Activated CD8-positive, alpha-beta T cell treated with anti-CD3 and anti-CD28 coated beads, Interleukin-2, amount 10 ng/mL, durations not matched to agents 7 days and 5 days (primary cell): Measurements from ENCODE around the gene EIF3I. TPM values are rescaled to one million over a fixed set of nuclear protein-coding genes. Genes with fewer than 3 reads are reported as not detected.
A peak's percentile ranks its signal among the peaks of the same experiment; 100 is the strongest.

Source experiments
- ATAC-seq: fragments of 150-1000 bp; cut with Tn5 transposase; one replicate; pipeline ENCODE4 v1.10.0; 2021; ENCODE audit warnings: moderate library complexity
- CTCF ChIA-PET: fragments of 350-600 bp; sonication (Branson Sonifier 250); formaldehyde crosslinking; loops from one replicate; lab custom pipeline; 2021; ENCODE audit warnings: antibody characterized with exemption; lab: Charles Lee
- POLR2A ChIA-PET: fragments of 350-600 bp; sonication (Branson Sonifier 250); formaldehyde crosslinking; loops from one replicate; lab custom pipeline; 2021; ENCODE audit warnings: antibody characterized with exemption; lab: Charles Lee
- DNase-seq: peaks from one replicate; pipeline ENCODE4 v3.0.0-alpha.2; 2020
- H3K27ac Mint-ChIP-seq: one replicate; pipeline ENCODE4 v1.8.0; 2021; ENCODE audit warnings: mild to moderate bottlenecking, mixed read lengths
- H3K27me3 Mint-ChIP-seq: one replicate; pipeline ENCODE4 v1.8.0; 2021; ENCODE audit warnings: low read depth, mixed read lengths
- H3K36me3 Mint-ChIP-seq: one replicate; pipeline ENCODE4 v1.8.0; 2021; ENCODE audit warnings: low read depth, mixed read lengths
- H3K4me1 Mint-ChIP-seq: one replicate; pipeline ENCODE4 v1.8.0; 2021; ENCODE audit warnings: low read depth, mixed read lengths
- H3K4me3 Mint-ChIP-seq: one replicate; pipeline ENCODE4 v1.8.0; 2021; ENCODE audit warnings: mild to moderate bottlenecking, mixed read lengths
- H3K9me3 Mint-ChIP-seq: one replicate; pipeline ENCODE4 v1.8.0; 2022; ENCODE audit warnings: mixed read lengths; ENCODE audit not compliant: insufficient read depth
- total RNA-seq, 2 experiments: library from RNA; stranded (reverse); gene quantifications; one replicate each; pipeline ENCODE4 v1.2.3, GENCODE V29; 2021

EIF3I gene
- total RNA-seq, 2 experiments from 2014 or later = 194 to 196 TPM

GRCh38 chr1:32234792-32235191 lies 12.6 kb downstream of the EIF3I start:
- peaks cover 14% of the 10 kb centered on the region for H3K36me3 Mint-ChIP-seq
- H3K4me1 Mint-ChIP-seq = no peaks in the 10 kb centered on the region
- ChIA-PET CTCF (interaction anchor here (2.6 kb wide), 1 partner anchor 14 kb away, joined by 15 read pairs; no protein-coding TSS in a partner anchor), POLR2A (interaction anchor here (1.1 to 1.2 kb wide), 2 partner anchors 16 to 101 kb away, joined by 3 to 4 read pairs; partner anchors contain the start of genes LCK and MARCKSL1)
- no peak for DNase-seq
- H3K27me3 Mint-ChIP-seq = no peaks in the 10 kb centered on the region
- H3K27ac Mint-ChIP-seq = no peak overlapping the region
- no peak for ATAC-seq
- no peaks in the 10 kb centered on the region for H3K9me3 Mint-ChIP-seq
- H3K4me3 Mint-ChIP-seq = no peak overlapping the region

DNA sequence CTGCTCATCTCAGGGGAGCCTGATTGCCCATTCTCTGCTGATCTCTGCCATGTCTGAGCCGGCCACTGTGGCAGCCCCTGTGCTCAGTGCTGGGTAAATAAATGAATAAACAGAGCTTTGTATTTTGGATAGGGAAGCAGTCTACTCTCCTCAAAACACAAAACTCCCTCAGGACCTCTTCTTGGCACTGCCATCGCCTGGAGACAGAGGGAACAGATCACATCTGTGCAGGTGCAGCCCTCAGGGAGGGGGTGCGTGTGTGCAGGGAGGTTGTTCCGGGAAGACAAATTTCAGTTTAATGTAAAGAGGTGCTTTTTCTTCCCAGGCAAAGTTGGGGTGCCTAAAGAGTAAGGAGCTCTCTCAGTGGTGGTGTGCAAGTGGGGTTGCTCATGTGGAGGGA lies 17.1 kb downstream of the EIF3I start:
- Mint-ChIP-seq H3K9me3 (no peaks in the 10 kb centered on the region), H3K27ac (no peak overlapping the region), H3K4me1 (peaks cover 28% of the 10 kb centered on the region), H3K27me3 (no peaks in the 10 kb centered on the region), H3K4me3 (peak overlapping the region; percentile 82), H3K36me3 (peaks cover 2% of the 10 kb centered on the region)
- ATAC-seq (no peak), DNase-seq (no peak)
- ChIA-PET CTCF (interaction anchor here (0.6 to 4.4 kb wide), 5 partner anchors 11 to 23 kb away, joined by 3 to 66 read pairs (median 8); partner anchors contain the start of gene LCK), POLR2A (interaction anchor here (0.5 to 6.3 kb wide), 4 partner anchors 10 to 24 kb away, joined by 3 to 71 read pairs (median 8); partner anchors contain the start of genes EIF3I, LCK and TMEM234)

- CTCF ChIA-PET = interaction anchor here (0.6 to 4.4 kb wide), 6 partner anchors 11 to 82 kb away, joined by 3 to 66 read pairs (median 9); partner anchors contain the start of gene LCK
- H3K36me3 Mint-ChIP-seq = peaks cover 2% of the 10 kb centered on the region
- no peaks in the 10 kb centered on the region for H3K27me3 Mint-ChIP-seq
- ATAC-seq = no peak
- peaks cover 28% of the 10 kb centered on the region for H3K4me1 Mint-ChIP-seq
- H3K9me3 Mint-ChIP-seq = no peaks in the 10 kb centered on the region
- DNase-seq = no peak
- POLR2A ChIA-PET = interaction anchor here (0.5 to 6.3 kb wide), 7 partner anchors 10 to 151 kb away, joined by 3 to 71 read pairs (median 3); partner anchors contain the start of genes EIF3I, LCK and TMEM234
- H3K27ac Mint-ChIP-seq = no peak overlapping the region
- peak overlapping the region; percentile 82 for H3K4me3 Mint-ChIP-seq
Observed at GRCh38 chr1:32239790-32240139, 17.6 kb downstream of the EIF3I start.

- H3K27me3 Mint-ChIP-seq = no peaks in the 10 kb centered on the region
- POLR2A ChIA-PET = interaction anchor here (0.5 to 6.3 kb wide), 12 partner anchors 9 to 151 kb away, joined by 3 to 71 read pairs (median 3); partner anchors contain the start of genes EIF3I, HDAC1, LCK and MARCKSL1
- peak; percentile 76 for ATAC-seq
- CTCF ChIA-PET = interaction anchor here (0.6 to 4.4 kb wide), 11 partner anchors 10 to 82 kb away, joined by 3 to 66 read pairs (median 6); partner anchors contain the start of genes HDAC1 and LCK
- peaks cover 28% of the 10 kb centered on the region for H3K4me1 Mint-ChIP-seq
- peaks cover 2% of the 10 kb centered on the region for H3K36me3 Mint-ChIP-seq
- no peaks in the 10 kb centered on the region for H3K9me3 Mint-ChIP-seq
- peak overlapping the region; percentile 82 for H3K4me3 Mint-ChIP-seq
- DNase-seq = peak; percentile 62
- peak overlapping the region; percentile 72 for H3K27ac Mint-ChIP-seq
Observed at GRCh38 chr1:32240140-32240951, 18.1 kb downstream of the EIF3I start.

GRCh38 chr1:32241001-32241763 lies 19.0 kb downstream of the EIF3I start:
- peak overlapping the region; percentile 82 for H3K4me3 Mint-ChIP-seq
- no peaks in the 10 kb centered on the region for H3K9me3 Mint-ChIP-seq
- peaks cover 30% of the 10 kb centered on the region for H3K4me1 Mint-ChIP-seq
- peaks cover under 1% of the 10 kb centered on the region for H3K36me3 Mint-ChIP-seq
- peak; percentile 77 for ATAC-seq
- peak overlapping the region; percentile 72 for H3K27ac Mint-ChIP-seq
- CTCF ChIA-PET = interaction anchor here (0.5 to 4.4 kb wide), 11 partner anchors 9 to 132 kb away, joined by 3 to 66 read pairs (median 6); partner anchors contain the start of genes HDAC1 and LCK
- DNase-seq = peak; percentile 50
- POLR2A ChIA-PET = interaction anchor here (0.8 to 6.3 kb wide), 9 partner anchors 9 to 95 kb away, joined by 3 to 71 read pairs (median 3); partner anchors contain the start of genes EIF3I, HDAC1, LCK and MARCKSL1
- H3K27me3 Mint-ChIP-seq = no peaks in the 10 kb centered on the region

- DNase-seq = no peak
- ATAC-seq = no peak
- POLR2A ChIA-PET = interaction anchor here (0.8 to 6.3 kb wide), 2 partner anchors 7 to 16 kb away, joined by 4 to 71 read pairs; partner anchors contain the start of gene LCK
- Mint-ChIP-seq H3K4me1 (peaks cover 42% of the 10 kb centered on the region), H3K9me3 (no peaks in the 10 kb centered on the region), H3K27me3 (no peaks in the 10 kb centered on the region), H3K4me3 (peak overlapping the region; percentile 3), H3K36me3 (no peaks in the 10 kb centered on the region), H3K27ac (peak overlapping the region; percentile 39)
- CTCF ChIA-PET = interaction anchor here (0.8 to 4.0 kb wide), 3 partner anchors 19 to 130 kb away, joined by 3 to 32 read pairs (median 3); no protein-coding TSS in a partner anchor
Observed at GRCh38 chr1:32242341-32242851, 20.2 kb downstream of the EIF3I start.

DNA sequence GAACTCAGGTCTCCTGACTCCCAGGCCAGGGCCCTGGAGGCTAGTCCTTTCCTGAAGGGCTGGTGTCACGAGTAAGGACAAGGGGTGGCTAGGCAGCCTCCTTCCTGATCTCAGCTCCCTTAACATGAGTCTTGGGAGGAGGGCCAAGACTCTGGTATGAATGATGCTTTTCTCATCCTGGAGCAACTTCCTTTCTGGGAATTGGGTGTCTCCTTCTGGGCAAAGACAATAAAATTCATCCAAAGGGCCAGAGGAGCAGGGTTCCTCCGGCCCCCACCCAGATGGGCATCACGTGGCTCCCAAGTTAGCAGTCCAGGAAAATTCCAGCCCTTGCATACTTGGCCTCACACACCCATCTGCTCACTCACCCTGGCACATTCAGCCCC lies 24.7 kb downstream of the EIF3I start, which contains the start of gene FAM167B:
Gene FAM167B (plus strand): TSS at position 335 of the 386 bp plus-strand sequence. CDS start 200 bp downstream, outside the sequence.
- no peak for ATAC-seq
- Mint-ChIP-seq H3K4me1 (peaks cover 57% of the 10 kb centered on the region), H3K27me3 (no peaks in the 10 kb centered on the region), H3K36me3 (peaks cover 10% of the 10 kb centered on the region), H3K4me3 (peak within 1 kb of the TSS; percentile 63), H3K27ac (peak within 1 kb of the TSS; percentile 95), H3K9me3 (no peaks in the 10 kb centered on the region)
- ChIA-PET CTCF (interaction anchor here (0.7 to 4.9 kb wide), 11 partner anchors 9 to 136 kb away, joined by 3 to 58 read pairs (median 9); partner anchors contain the start of genes EIF3I, HDAC1 and TMEM234), POLR2A (interaction anchor here (1.7 kb wide), 1 partner anchor 67 kb away, joined by 4 read pairs; the partner anchor contains the start of gene TXLNA)
- no peak for DNase-seq

DNA sequence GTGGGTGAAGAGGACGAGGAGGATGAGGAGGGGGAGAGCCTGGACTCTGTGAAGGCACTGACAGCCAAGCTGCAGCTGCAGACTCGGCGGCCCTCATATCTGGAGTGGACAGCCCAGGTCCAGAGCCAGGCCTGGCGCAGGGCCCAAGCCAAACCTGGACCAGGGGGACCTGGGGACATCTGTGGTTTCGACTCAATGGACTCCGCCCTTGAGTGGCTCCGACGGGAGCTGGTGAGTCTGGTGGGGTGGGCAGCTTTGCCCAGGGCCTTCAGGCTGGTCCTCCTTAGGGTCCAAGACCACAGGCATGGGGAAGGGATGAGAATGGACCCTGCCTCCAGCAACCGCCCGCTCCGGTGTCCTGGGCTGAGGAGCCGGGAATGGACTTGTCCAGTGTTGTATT lies 25.2 kb downstream of the EIF3I start:
- no peaks in the 10 kb centered on the region for H3K9me3 Mint-ChIP-seq
- H3K36me3 Mint-ChIP-seq = peaks cover 16% of the 10 kb centered on the region
- H3K4me1 Mint-ChIP-seq = peaks cover 54% of the 10 kb centered on the region
- peak overlapping the region; percentile 95 for H3K27ac Mint-ChIP-seq
- DNase-seq (no peak), ATAC-seq (no peak)
- CTCF ChIA-PET = interaction anchor here (1.0 to 6.1 kb wide), 22 partner anchors 8 to 115 kb away, joined by 3 to 66 read pairs (median 10); partner anchors contain the start of genes CCDC28B, EIF3I, HDAC1 and IQCC
- H3K27me3 Mint-ChIP-seq = no peaks in the 10 kb centered on the region
- POLR2A ChIA-PET = interaction anchor here (0.6 to 2.2 kb wide), 3 partner anchors 50 to 404 kb away, joined by 3 to 7 read pairs (median 4); partner anchors contain the start of genes RBBP4 and TXLNA
- peak overlapping the region; percentile 63 for H3K4me3 Mint-ChIP-seq

GRCh38 chr1:32247983-32248889 lies 26.0 kb downstream of the EIF3I start:
- peak overlapping the region; percentile 95 for H3K27ac Mint-ChIP-seq
- CTCF ChIA-PET = interaction anchor here (0.6 to 6.1 kb wide), 37 partner anchors 7 to 317 kb away, joined by 3 to 66 read pairs (median 7); partner anchors contain the start of genes CCDC28B, EIF3I, HDAC1 and IQCC
- peak; percentile 25 for ATAC-seq
- H3K4me3 Mint-ChIP-seq = peak overlapping the region; percentile 99
- peaks cover 50% of the 10 kb centered on the region for H3K4me1 Mint-ChIP-seq
- peak; percentile 86 for DNase-seq
- peaks cover 23% of the 10 kb centered on the region for H3K36me3 Mint-ChIP-seq
- POLR2A ChIA-PET = interaction anchor here (0.6 to 8.9 kb wide), 14 partner anchors 8 to 403 kb away, joined by 3 to 137 read pairs (median 4); partner anchors contain the start of genes CCDC28B, HDAC1, KPNA6 and MARCKSL1
- no peaks in the 10 kb centered on the region for H3K27me3 Mint-ChIP-seq
- no peaks in the 10 kb centered on the region for H3K9me3 Mint-ChIP-seq
